H1 (cell line): Measurements from ENCODE around the gene PIANP.

Experiments
- PHF8 ChIP-seq: fragments of 200-600 bp; sonication (generic); conservative IDR thresholded peaks from 2 replicates; pipeline ENCODE4 v1.7.1; 2012; ENCODE audit warnings: low read depth, mild to moderate bottlenecking, inconsistent platforms, low read length, moderate library complexity
- POLR2A ChIP-seq, 2 experiments: IDR thresholded peaks; 1 replicate in 1 of 2; 2 replicates in 1 of 2; pipeline ENCODE4 v1.6.1; 2011; ENCODE audit warnings: low read depth in 2 of 2, low read length in 2 of 2, mild to moderate bottlenecking in 2 of 2; ENCODE audit errors: control extremely low read depth in 1 of 2

GRCh38 chr12:6716874-6717437 is 16.3 kb upstream of the PIANP start:
- TF ChIP-seq POLR2A (IDR thresholded peaks at IDR 0.05; ENCODE audit: control extremely low read depth in 1 of 2, low read depth in 2 of 2, low read length in 2 of 2) (no peak), PHF8 (no peak)
